HFFc6 (cell line): ENCODE measurements around the gene DLK1. TPM values are rescaled to one million over a fixed set of nuclear protein-coding genes. Genes with fewer than 3 reads are reported as not detected.
A peak's percentile ranks its signal among the peaks of the same experiment; 100 is the strongest.

Experiments used
- DNase-seq: peaks from one replicate; pipeline ENCODE4 v3.0.0-alpha.2; 2018
- H3K27ac Mint-ChIP-seq: 2 replicates; pipeline ENCODE4 v1.8.0; 2020; ENCODE audit warnings: mild to moderate bottlenecking, mixed read lengths
- H3K27me3 Mint-ChIP-seq: 2 replicates; pipeline ENCODE4 v1.8.0; 2021; ENCODE audit warnings: mild to moderate bottlenecking, moderate library complexity, mixed read lengths; ENCODE audit not compliant: insufficient read depth
- H3K36me3 Mint-ChIP-seq: 2 replicates; pipeline ENCODE4 v1.8.0; 2021; ENCODE audit warnings: low read depth, mixed read lengths
- H3K4me1 Mint-ChIP-seq: 2 replicates; pipeline ENCODE4 v1.8.0; 2020; ENCODE audit warnings: low read depth, mixed read lengths
- H3K4me3 Mint-ChIP-seq: 2 replicates; pipeline ENCODE4 v1.8.0; 2020; ENCODE audit warnings: mild to moderate bottlenecking, moderate library complexity, mixed read lengths
- H3K9me3 Mint-ChIP-seq: 2 replicates; pipeline ENCODE4 v1.8.0; 2020; ENCODE audit warnings: mild to moderate bottlenecking, mixed read lengths
- CTCF ChIP-seq: fragments of 200-600 bp; sonication (generic); IDR thresholded peaks from 2 replicates; pipeline ENCODE4 v1.5.0; 2021; ENCODE audit warnings: antibody characterized with exemption, mild to moderate bottlenecking
- total RNA-seq, 6 experiments: library from RNA; stranded (reverse); fragmentation: NEBNext Ultra II Directional; extraction: Animal tissue kit (Norgen Biotek cat#: 25700); gene quantifications; 2 replicates in 1 of 6; 3 replicates in 5 of 6; pipeline ENCODE4 v1.2.3, GENCODE V29; 2021

The DLK1 gene
- total RNA-seq, 6 experiments from 2014 or later = not detected

- Mint-ChIP-seq H3K9me3 (peaks cover 4% of the 10 kb centered on the region; the same call in 1 of the 2 replicates), H3K27me3 (peaks cover 15% of the 10 kb centered on the region), H3K27ac (peak overlapping the region; percentile 23; the same call in 1 of the 2 replicates), H3K36me3 (0 out of 2 replicates have a peak, but pooled peaks cover 6% of the 10 kb centered on the region), H3K4me3 (no peak overlapping the region; the same call in 1 of the 2 replicates), H3K4me1 (peaks cover 28% of the 10 kb centered on the region)
- DNase-seq = no peak
- no peak for TF ChIP-seq CTCF
Observed at GRCh38 chr14:100762089-100762515, 35.4 kb downstream of the DLK1 start.

- Mint-ChIP-seq H3K4me3 (no peak overlapping the region), H3K27me3 (peaks cover 15% of the 10 kb centered on the region), H3K9me3 (peaks cover 4% of the 10 kb centered on the region; the same call in 1 of the 2 replicates), H3K36me3 (0 out of 2 replicates have a peak, but pooled peaks cover 5% of the 10 kb centered on the region), H3K4me1 (peaks cover 27% of the 10 kb centered on the region), H3K27ac (no peak overlapping the region)
- TF ChIP-seq CTCF = no peak
- no peak for DNase-seq
Observed at GRCh38 chr14:100762901-100763300, 36.2 kb downstream of the DLK1 start.

GRCh38 chr14:100764471-100765115 is 37.9 kb downstream of the DLK1 start:
- Mint-ChIP-seq H3K36me3 (no peaks in the 10 kb centered on the region), H3K27me3 (peaks cover 19% of the 10 kb centered on the region), H3K4me3 (no peak overlapping the region), H3K9me3 (peaks cover 4% of the 10 kb centered on the region; the same call in 1 of the 2 replicates), H3K27ac (no peak overlapping the region), H3K4me1 (peaks cover 21% of the 10 kb centered on the region)
- no peak for DNase-seq
- no peak for TF ChIP-seq CTCF

GRCh38 chr14:100765296-100765695 is 38.6 kb downstream of the DLK1 start:
- Mint-ChIP-seq H3K27ac (no peak overlapping the region), H3K4me1 (peaks cover 21% of the 10 kb centered on the region), H3K9me3 (peaks cover 4% of the 10 kb centered on the region; the same call in 1 of the 2 replicates), H3K36me3 (no peaks in the 10 kb centered on the region), H3K27me3 (peaks cover 25% of the 10 kb centered on the region), H3K4me3 (no peak overlapping the region)
- no peak for DNase-seq
- no peak for TF ChIP-seq CTCF

GRCh38 chr14:100765991-100766390 is 39.3 kb downstream of the DLK1 start:
- no peak overlapping the region for H3K4me3 Mint-ChIP-seq
- no peak for TF ChIP-seq CTCF
- peaks cover 31% of the 10 kb centered on the region for H3K27me3 Mint-ChIP-seq

More at GRCh38 chr14:100765991-100766390, 39.3 kb downstream of the DLK1 start:
- Mint-ChIP-seq H3K9me3 (peaks cover 10% of the 10 kb centered on the region), H3K4me1 (peaks cover 19% of the 10 kb centered on the region), H3K36me3 (no peaks in the 10 kb centered on the region; the same call in 1 of the 2 replicates), H3K27ac (no peak overlapping the region)
- DNase-seq = no peak
